Endothelial cell of umbilical vein (primary cell): ENCODE data around the gene CTNND2. TPM values are rescaled to one million over a fixed set of nuclear protein-coding genes. Genes with fewer than 3 reads are reported as not detected.

Source experiments
- BruUV-seq: library from RNA; stranded (reverse); fragments of 400-500 nt; replicated peaks from 2 replicates; lab custom pipeline; 2021; lab: Mats Ljungman, UMichigan
- CTCF ChIA-PET: fragments of 300-600, 350-600 bp; sonication (Branson Sonifier 250); formaldehyde crosslinking; loops from one replicate; lab custom pipeline; 2021; ENCODE audit warnings: antibody characterized with exemption, inconsistent platforms; lab: Charles Lee
- POLR2A ChIA-PET: fragments of 300-600, 350-600 bp; sonication (Branson Sonifier 250); formaldehyde crosslinking; loops from one replicate; lab custom pipeline; 2021; ENCODE audit warnings: antibody characterized with exemption, inconsistent platforms; lab: Charles Lee
- DNase-seq: peaks from one replicate; pipeline ENCODE4 v3.0.0-alpha.2; 2011; ENCODE audit warnings: low read depth, low spot score
- FAIRE-seq: peaks from 2 replicates; lab custom pipeline; 2011; peaks lifted over from hg19 to GRCh38; lab: Jason Lieb, UNC
- H2AFZ ChIP-seq: 2 replicates; pipeline ENCODE4 v1.6.0; 2012; ENCODE audit warnings: low read depth, low read length, control low read depth, inconsistent platforms
- H3K27ac ChIP-seq: 2 replicates; pipeline ENCODE4 v1.5.1; 2011; ENCODE audit warnings: low read depth, mild to moderate bottlenecking, control low read depth, low read length, moderate library complexity; ENCODE audit not compliant: insufficient read depth
- H3K27me3 ChIP-seq, 2 experiments: 2 replicates each; pipeline versions ENCODE4 v1.6.0 to v1.6.1; 2011; ENCODE audit warnings: low read length in 2 of 2, mixed read lengths in 1 of 2; ENCODE audit not compliant: control insufficient read depth in 2 of 2, insufficient read depth in 2 of 2
- H3K36me3 ChIP-seq, 2 experiments: 2 replicates in 1 of 2; 3 replicates in 1 of 2; pipeline ENCODE4 v1.5.1; 2011; ENCODE audit warnings: low read length in 2 of 2, mild to moderate bottlenecking in 1 of 2, moderate library complexity in 1 of 2; ENCODE audit not compliant: control insufficient read depth in 2 of 2, insufficient read depth in 2 of 2; ENCODE audit errors: extremely low read depth in 1 of 2
- H3K4me1 ChIP-seq: 3 replicates; pipeline ENCODE4 v1.5.1; 2011; ENCODE audit warnings: mild to moderate bottlenecking, low read length; ENCODE audit not compliant: control insufficient read depth, insufficient read depth; ENCODE audit errors: extremely low read depth
- H3K4me2 ChIP-seq: 2 replicates; pipeline ENCODE4 v1.6.1; 2011; ENCODE audit warnings: low read length, control low read depth, mixed read lengths; ENCODE audit not compliant: insufficient read depth
- H3K4me3 ChIP-seq, 3 experiments: fragments of 200-600 bp in 1 of 3; sonication (generic), shearing (Covaris generic) in 1 of 3; replicated peaks in 1 of 3; 2 replicates each; pipeline ENCODE4 v1.5.1; 2011 to 2016; ENCODE audit warnings: control low read depth in 3 of 3, low read length in 3 of 3, mild to moderate bottlenecking in 2 of 3, inconsistent platforms in 1 of 3, low read depth in 1 of 3, moderate library complexity in 1 of 3; ENCODE audit not compliant: insufficient read depth in 1 of 3
- H3K79me2 ChIP-seq: 2 replicates; pipeline ENCODE4 v1.6.0; 2012; ENCODE audit warnings: low read length, inconsistent platforms; ENCODE audit not compliant: control insufficient read depth, insufficient read depth
- H3K9ac ChIP-seq: replicated peaks from 2 replicates; pipeline ENCODE3; 2011; ENCODE audit warnings: low read length, control low read depth; ENCODE audit not compliant: insufficient read depth; ENCODE audit errors: extremely low read depth
- H3K9me1 ChIP-seq: replicated peaks from 3 replicates; pipeline ENCODE4 v1.6.0; 2011; ENCODE audit warnings: mild to moderate bottlenecking, low read length; ENCODE audit not compliant: control insufficient read depth, insufficient read depth; ENCODE audit errors: extremely low read depth
- H3K9me3 ChIP-seq: replicated peaks from 2 replicates; pipeline ENCODE4 v1.5.1; 2012; ENCODE audit warnings: low read length, inconsistent platforms; ENCODE audit not compliant: control insufficient read depth, insufficient read depth
- H4K20me1 ChIP-seq: replicated peaks from 2 replicates; pipeline ENCODE3; 2011; ENCODE audit warnings: mild to moderate bottlenecking, low read length; ENCODE audit not compliant: control insufficient read depth, insufficient read depth; ENCODE audit errors: extremely low read depth
- CTCF ChIP-seq, 2 donors: IDR thresholded peaks; 1 replicate in 1 of 2; 2 replicates in 1 of 2; pipeline ENCODE4 v1.5.1; 2011; ENCODE audit warnings: low read length in 2 of 2, mild to moderate bottlenecking in 2 of 2, moderate library complexity in 2 of 2, control low read depth in 1 of 2, inconsistent platforms in 1 of 2, low read depth in 1 of 2; ENCODE audit not compliant: insufficient read depth in 1 of 2; ENCODE audit errors: extremely low read depth in 1 of 2
- EZH2 ChIP-seq: IDR thresholded peaks from 2 replicates; pipeline ENCODE4 v1.6.1; 2012; ENCODE audit warnings: borderline replicate concordance, low read depth, mild to moderate bottlenecking, moderate library complexity, low read length, inconsistent platforms; ENCODE audit not compliant: severe bottlenecking
- FOS ChIP-seq: IDR thresholded peaks from 2 replicates; pipeline ENCODE4 v1.6.1; 2011; ENCODE audit warnings: mild to moderate bottlenecking, low read length, moderate library complexity, borderline replicate concordance; ENCODE audit not compliant: insufficient read depth
- GATA2 ChIP-seq: IDR thresholded peaks from 2 replicates; pipeline ENCODE4 v1.7.0; 2011; ENCODE audit warnings: low read depth, mild to moderate bottlenecking, moderate library complexity, mixed read lengths, low read length; ENCODE audit not compliant: insufficient read length, insufficient read depth
- JUN ChIP-seq: IDR thresholded peaks from 2 replicates; pipeline ENCODE4 v1.6.1; 2011; ENCODE audit warnings: borderline replicate concordance, low read depth; ENCODE audit not compliant: insufficient read length, insufficient read depth
- MAX ChIP-seq: IDR thresholded peaks from 2 replicates; pipeline ENCODE4 v1.6.1; 2011; ENCODE audit not compliant: insufficient read depth, insufficient read length
- MYC ChIP-seq: IDR thresholded peaks from one replicate; pipeline ENCODE4 v1.6.1; 2011; ENCODE audit warnings: mild to moderate bottlenecking, low read depth, low read length
- POLR2A ChIP-seq: IDR thresholded peaks from 2 replicates; pipeline ENCODE4 v1.6.1; 2012; ENCODE audit warnings: low read depth, mild to moderate bottlenecking, control low read depth, low read length
- POLR2AphosphoS5 ChIP-seq: IDR thresholded peaks from 2 replicates; pipeline ENCODE4 v1.6.1; 2012; ENCODE audit warnings: low read depth, mild to moderate bottlenecking, control low read depth, low read length, moderate library complexity; ENCODE audit not compliant: insufficient read depth
- dilution Hi-C: fragments of 300-500 bp; cut with MboI; formaldehyde crosslinking; loops from one replicate; pipeline ENCODE4 v1.15.0; 2019; ENCODE audit warnings: low sequenced_read_pairs; ENCODE audit not compliant: extremely low pct_ligation_motif_present
- intact Hi-C: fragments of 100-400 bp; cut with micrococcal nuclease; formaldehyde crosslinking; loops from one replicate; pipeline ENCODE4 v1.10.0; 2022
- polyA plus RNA-seq, 4 experiments: library from polyadenylated mRNA; depleted of rRNA in 3 of 4; stranded (reverse) in 3 of 4; unstranded in 1 of 4; fragments of >200 nt; gene quantifications; 2 replicates each; pipeline versions ENCODE4 v1.2.1 to v1.2.3, GENCODE V29; 2011 to 2012; ENCODE audit warnings: missing spikeins in 1 of 4
- total RNA-seq: library from RNA; stranded (reverse); gene quantifications from 2 replicates; pipeline ENCODE4 v1.2.3, GENCODE V29; 2021

Gene CTNND2
- total and polyA plus RNA-seq, 2 donors (not counting 3 experiments of a cell fraction or from before 2014, with no cell fraction given), result not detected

- H2AFZ ChIP-seq, result no peak overlapping the region
- no peaks in the 10 kb centered on the region for H3K4me1 ChIP-seq
- H3K27ac ChIP-seq, result no peak overlapping the region
- no peaks in the 10 kb centered on the region for H3K36me3 ChIP-seq
- no peaks in the 10 kb centered on the region for H3K79me2 ChIP-seq
- H3K9ac ChIP-seq, result no peak overlapping the region
- H3K4me3 ChIP-seq, result no peak overlapping the region
- H4K20me1 ChIP-seq, result no peaks in the 10 kb centered on the region
- dilution Hi-C loops (no loop called here), intact Hi-C loops (no loop called here)
- H3K27me3 ChIP-seq, result no peaks in the 10 kb centered on the region
- DNase-seq (no peak), FAIRE-seq (no peak)
- TF ChIP-seq GATA2 (no peak), POLR2A (no peak), CTCF (IDR thresholded peaks at IDR 0.05; ENCODE audit: extremely low read depth in 1 of 2, insufficient read depth in 1 of 2, low read depth in 1 of 2, low read length in 2 of 2) (no peak), MAX (no peak), POLR2AphosphoS5 (no peak), JUN (no peak), EZH2 (no peak), MYC (no peak), FOS (no peak)
- ChIA-PET CTCF (no interaction called here), POLR2A (no interaction called here)
- H3K9me3 ChIP-seq, result peaks cover 7% of the 10 kb centered on the region
- BruUV-seq, result no TSS peak
- H3K4me2 ChIP-seq, result no peak overlapping the region
- no peaks in the 10 kb centered on the region for H3K9me1 ChIP-seq
Observed at GRCh38 chr5:11675184-11675583, 229.1 kb downstream of the CTNND2 start.
